Glutamatergic neuron (in vitro differentiated cells): ENCODE results near the gene PARP14. TPM values are rescaled to one million over a fixed set of nuclear protein-coding genes. Genes with fewer than 3 reads are reported as not detected.

ENCODE experiments used
- DNase-seq: peaks from one replicate; pipeline ENCODE4 v3.0.0; 2022
- H3K27ac Mint-ChIP-seq: one replicate; pipeline ENCODE4 v1.8.0; 2020; ENCODE audit warnings: mild to moderate bottlenecking, mixed read lengths, inconsistent platforms; ENCODE audit not compliant: unreplicated experiment
- H3K27me3 Mint-ChIP-seq: one replicate; pipeline ENCODE4 v1.8.0; 2020; ENCODE audit warnings: mild to moderate bottlenecking, moderate library complexity, mixed read lengths, inconsistent platforms; ENCODE audit not compliant: unreplicated experiment
- H3K36me3 Mint-ChIP-seq: one replicate; pipeline ENCODE4 v1.8.0; 2020; ENCODE audit warnings: mild to moderate bottlenecking, mixed read lengths, inconsistent platforms; ENCODE audit not compliant: unreplicated experiment
- H3K4me1 Mint-ChIP-seq: one replicate; pipeline ENCODE4 v1.8.0; 2020; ENCODE audit warnings: mild to moderate bottlenecking, low read depth, mixed read lengths, inconsistent platforms; ENCODE audit not compliant: unreplicated experiment
- H3K4me3 Mint-ChIP-seq: one replicate; pipeline ENCODE4 v1.8.0; 2020; ENCODE audit warnings: mild to moderate bottlenecking, mixed read lengths, inconsistent platforms; ENCODE audit not compliant: unreplicated experiment
- H3K9me3 Mint-ChIP-seq: one replicate; pipeline ENCODE4 v1.8.0; 2020; ENCODE audit warnings: mild to moderate bottlenecking, moderate library complexity, mixed read lengths, inconsistent platforms; ENCODE audit not compliant: unreplicated experiment
- CTCF ChIP-seq: fragments of 200-600 bp; sonication (generic); IDR thresholded peaks from one replicate; pipeline ENCODE4 v1.5.0; 2021; ENCODE audit not compliant: partially characterized antibody, unreplicated experiment
- total RNA-seq: library from RNA; stranded (reverse); fragmentation: NEBNext Ultra II Directional; extraction: Animal tissue kit (Norgen Biotek cat#: 25700); gene quantifications from one replicate; pipeline ENCODE4 v1.2.1, GENCODE V29; 2021; ENCODE audit not compliant: unreplicated experiment

PARP14 gene
- total RNA-seq, 1 donor from 2014 or later: 0.05 TPM

- no peak for TF ChIP-seq CTCF
- Mint-ChIP-seq H3K9me3 (no peaks in the 10 kb centered on the region), H3K36me3 (no peaks in the 10 kb centered on the region)
Observed at GRCh38 chr3:122671553-122671952, 9.1 kb upstream of the PARP14 start.

GRCh38 chr3:122674339-122674738 is 6.3 kb upstream of the PARP14 start:
- DNase-seq: no peak
- Mint-ChIP-seq H3K9me3 (no peaks in the 10 kb centered on the region), H3K36me3 (no peaks in the 10 kb centered on the region), H3K4me1 (no peaks in the 10 kb centered on the region), H3K27ac (no peak overlapping the region), H3K4me3 (no peak overlapping the region), H3K27me3 (peaks cover 3% of the 10 kb centered on the region)
- no peak for TF ChIP-seq CTCF

More at GRCh38 chr3:122671553-122671952, 9.1 kb upstream of the PARP14 start:
- no peaks in the 10 kb centered on the region for H3K4me1 Mint-ChIP-seq
- H3K4me3 Mint-ChIP-seq: no peak overlapping the region
- no peaks in the 10 kb centered on the region for H3K27me3 Mint-ChIP-seq
- DNase-seq: no peak
- no peak overlapping the region for H3K27ac Mint-ChIP-seq

- peaks cover 2% of the 10 kb centered on the region for H3K9me3 Mint-ChIP-seq
- no peak for DNase-seq
- no peaks in the 10 kb centered on the region for H3K36me3 Mint-ChIP-seq
- H3K27me3 Mint-ChIP-seq: peaks cover 19% of the 10 kb centered on the region
- H3K27ac Mint-ChIP-seq: no peak overlapping the region
- no peak overlapping the region for H3K4me3 Mint-ChIP-seq
- TF ChIP-seq CTCF: no peak
- H3K4me1 Mint-ChIP-seq: peaks cover 4% of the 10 kb centered on the region
Observed at GRCh38 chr3:122676759-122677158, 3.9 kb upstream of the PARP14 start.

GRCh38 chr3:122677216-122677615 is 3.4 kb upstream of the PARP14 start:
- peaks cover 22% of the 10 kb centered on the region for H3K27me3 Mint-ChIP-seq
- peaks cover 4% of the 10 kb centered on the region for H3K4me1 Mint-ChIP-seq
- H3K36me3 Mint-ChIP-seq: no peaks in the 10 kb centered on the region
- H3K4me3 Mint-ChIP-seq: no peak overlapping the region
- peaks cover 2% of the 10 kb centered on the region for H3K9me3 Mint-ChIP-seq
- TF ChIP-seq CTCF: no peak
- H3K27ac Mint-ChIP-seq: no peak overlapping the region
- DNase-seq: no peak

- Mint-ChIP-seq H3K27me3 (peaks cover 22% of the 10 kb centered on the region), H3K4me1 (peaks cover 4% of the 10 kb centered on the region)
- no peak for DNase-seq
Observed at GRCh38 chr3:122678506-122678905, 2.1 kb upstream of the PARP14 start.

More at GRCh38 chr3:122678506-122678905, 2.1 kb upstream of the PARP14 start:
- no peak for TF ChIP-seq CTCF
- no peak overlapping the region for H3K4me3 Mint-ChIP-seq
- peaks cover 2% of the 10 kb centered on the region for H3K9me3 Mint-ChIP-seq
- H3K36me3 Mint-ChIP-seq: no peaks in the 10 kb centered on the region
- H3K27ac Mint-ChIP-seq: no peak overlapping the region
